ENCODE results near the gene MSANTD1.

DNA sequence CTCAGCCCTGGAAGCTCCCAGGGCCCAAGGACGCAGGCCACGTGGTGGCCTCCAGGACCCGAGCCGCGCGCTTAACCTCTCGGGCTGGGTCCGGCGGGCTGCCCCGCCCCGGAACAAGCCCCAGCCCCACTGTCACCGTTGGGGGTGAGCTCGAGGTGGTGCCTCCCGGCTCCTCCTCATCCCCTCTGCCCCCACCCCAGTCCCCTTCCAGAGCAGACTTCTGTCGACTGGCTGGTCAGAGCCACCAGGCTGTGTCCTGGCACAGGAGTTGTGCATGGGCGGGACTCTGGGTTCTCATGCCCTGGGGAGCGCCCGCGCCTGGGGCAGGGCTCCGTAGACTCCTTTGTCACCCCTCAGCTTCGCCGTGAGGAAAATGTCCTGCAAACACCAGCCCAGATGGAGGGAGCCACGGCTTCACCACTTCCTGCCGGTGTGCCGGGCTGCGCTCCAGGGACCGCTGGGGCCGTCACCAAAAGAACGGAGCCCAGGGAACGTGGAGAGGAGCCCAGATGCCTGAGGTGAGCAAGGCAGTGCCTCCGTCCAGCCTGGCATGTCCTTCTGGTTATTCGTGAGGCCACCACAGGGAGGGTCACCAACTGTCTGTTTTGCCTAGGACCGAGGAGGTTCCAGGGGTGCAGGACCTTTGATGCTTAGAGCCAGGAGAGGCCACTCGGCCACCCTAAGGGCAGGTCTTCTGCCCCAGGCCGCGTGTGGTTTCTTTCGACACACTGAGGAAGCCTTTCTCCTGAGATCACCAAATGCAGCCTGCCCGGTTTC lies 36.8 kb downstream of the MSANTD1 start:
- TF ChIP-seq, protein P1, sequence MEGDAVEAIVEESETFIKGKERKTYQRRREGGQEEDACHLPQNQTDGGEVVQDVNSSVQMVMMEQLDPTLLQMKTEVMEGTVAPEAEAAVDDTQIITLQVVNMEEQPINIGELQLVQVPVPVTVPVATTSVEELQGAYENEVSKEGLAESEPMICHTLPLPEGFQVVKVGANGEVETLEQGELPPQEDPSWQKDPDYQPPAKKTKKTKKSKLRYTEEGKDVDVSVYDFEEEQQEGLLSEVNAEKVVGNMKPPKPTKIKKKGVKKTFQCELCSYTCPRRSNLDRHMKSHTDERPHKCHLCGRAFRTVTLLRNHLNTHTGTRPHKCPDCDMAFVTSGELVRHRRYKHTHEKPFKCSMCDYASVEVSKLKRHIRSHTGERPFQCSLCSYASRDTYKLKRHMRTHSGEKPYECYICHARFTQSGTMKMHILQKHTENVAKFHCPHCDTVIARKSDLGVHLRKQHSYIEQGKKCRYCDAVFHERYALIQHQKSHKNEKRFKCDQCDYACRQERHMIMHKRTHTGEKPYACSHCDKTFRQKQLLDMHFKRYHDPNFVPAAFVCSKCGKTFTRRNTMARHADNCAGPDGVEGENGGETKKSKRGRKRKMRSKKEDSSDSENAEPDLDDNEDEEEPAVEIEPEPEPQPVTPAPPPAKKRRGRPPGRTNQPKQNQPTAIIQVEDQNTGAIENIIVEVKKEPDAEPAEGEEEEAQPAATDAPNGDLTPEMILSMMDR (conservative IDR thresholded peaks at IDR 0.05; ENCODE audit: low read depth, low read length) = no peak
- TF ChIP-seq EZH2 (IDR thresholded peaks at IDR 0.05; ENCODE audit: low read length, unreplicated experiment) = no peak

Data from PC-3 (cell line).